HG03025 (cell line): Measurements from ENCODE around the gene ZFAND3.

Experiments
- ATAC-seq: cut with Tn5 transposase; IDR thresholded peaks from one replicate; pipeline ENCODE4 v1.9.1; 2021; ENCODE audit warnings: mild to moderate bottlenecking, moderate library complexity; ENCODE audit not compliant: unreplicated experiment, low FRiP score

The ZFAND3 gene

GRCh38 chr6:38143191-38144150, 323.9 kb downstream of the ZFAND3 start:
- no peak for ATAC-seq

GRCh38 chr6:38144365-38144945, 324.9 kb downstream of the ZFAND3 start:
- no peak for ATAC-seq

GRCh38 chr6:38146021-38146733, 326.6 kb downstream of the ZFAND3 start:
- ATAC-seq: no peak

- ATAC-seq: no peak
Measured at GRCh38 chr6:38146734-38147027, 327.2 kb downstream of the ZFAND3 start.

GRCh38 chr6:38148606-38149005, 329.1 kb downstream of the ZFAND3 start:
- ATAC-seq: no peak

- no peak for ATAC-seq
Measured at GRCh38 chr6:38149531-38149930, 330.0 kb downstream of the ZFAND3 start.

- ATAC-seq: no peak
Measured at GRCh38 chr6:38150021-38150420, 330.5 kb downstream of the ZFAND3 start.

GRCh38 chr6:38150681-38151296, 331.3 kb downstream of the ZFAND3 start:
- ATAC-seq: no peak

GRCh38 chr6:38151580-38152500, 332.3 kb downstream of the ZFAND3 start:
- ATAC-seq: no peak

- no peak for ATAC-seq
Measured at GRCh38 chr6:38152620-38153019, 333.1 kb downstream of the ZFAND3 start.

GRCh38 chr6:38153076-38153797, 333.7 kb downstream of the ZFAND3 start:
- ATAC-seq: no peak

- ATAC-seq: no peak
Measured at GRCh38 chr6:38153798-38154345, 334.3 kb downstream of the ZFAND3 start.

GRCh38 chr6:38154731-38155130, 335.2 kb downstream of the ZFAND3 start:
- no peak for ATAC-seq

- no peak for ATAC-seq
Measured at GRCh38 chr6:38155144-38155543, 335.6 kb downstream of the ZFAND3 start.

GRCh38 chr6:38155621-38156204, 336.2 kb downstream of the ZFAND3 start:
- no peak for ATAC-seq

- ATAC-seq: no peak
Measured at GRCh38 chr6:38156818-38157565, 337.5 kb downstream of the ZFAND3 start.

GRCh38 chr6:38157905-38158304, 338.4 kb downstream of the ZFAND3 start:
- no peak for ATAC-seq

GRCh38 chr6:38158762-38159350, 339.3 kb downstream of the ZFAND3 start:
- ATAC-seq: no peak
